ENCODE data around the gene EML3.
A peak's percentile ranks its signal among the peaks of the same experiment; 100 is the strongest.

Gene EML3

DNA sequence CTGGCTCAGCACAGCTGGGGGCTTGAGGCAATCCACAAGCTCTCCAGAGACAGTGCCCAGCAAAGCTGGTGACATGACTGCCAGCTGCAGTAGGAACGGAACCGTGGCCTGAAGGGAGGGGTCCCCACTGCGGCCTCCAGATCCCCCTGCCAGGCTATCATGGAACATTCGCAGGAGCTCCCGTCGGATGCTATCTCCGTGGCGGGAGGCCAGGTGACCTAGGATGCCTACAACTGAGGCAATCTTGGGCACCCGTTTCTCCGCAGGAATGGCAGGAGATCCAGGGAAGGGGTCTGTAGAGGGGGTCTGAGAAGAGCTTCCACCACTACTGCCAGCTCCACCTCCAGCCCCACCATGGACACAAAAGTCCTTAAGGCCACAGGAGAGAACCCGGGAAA lies 36.4 kb upstream of the EML3 start:
- FAIRE-seq (no peak), DNase-seq (ENCODE audit: insufficient read length, low spot score) (no peak)
- TF ChIP-seq, protein P1, sequence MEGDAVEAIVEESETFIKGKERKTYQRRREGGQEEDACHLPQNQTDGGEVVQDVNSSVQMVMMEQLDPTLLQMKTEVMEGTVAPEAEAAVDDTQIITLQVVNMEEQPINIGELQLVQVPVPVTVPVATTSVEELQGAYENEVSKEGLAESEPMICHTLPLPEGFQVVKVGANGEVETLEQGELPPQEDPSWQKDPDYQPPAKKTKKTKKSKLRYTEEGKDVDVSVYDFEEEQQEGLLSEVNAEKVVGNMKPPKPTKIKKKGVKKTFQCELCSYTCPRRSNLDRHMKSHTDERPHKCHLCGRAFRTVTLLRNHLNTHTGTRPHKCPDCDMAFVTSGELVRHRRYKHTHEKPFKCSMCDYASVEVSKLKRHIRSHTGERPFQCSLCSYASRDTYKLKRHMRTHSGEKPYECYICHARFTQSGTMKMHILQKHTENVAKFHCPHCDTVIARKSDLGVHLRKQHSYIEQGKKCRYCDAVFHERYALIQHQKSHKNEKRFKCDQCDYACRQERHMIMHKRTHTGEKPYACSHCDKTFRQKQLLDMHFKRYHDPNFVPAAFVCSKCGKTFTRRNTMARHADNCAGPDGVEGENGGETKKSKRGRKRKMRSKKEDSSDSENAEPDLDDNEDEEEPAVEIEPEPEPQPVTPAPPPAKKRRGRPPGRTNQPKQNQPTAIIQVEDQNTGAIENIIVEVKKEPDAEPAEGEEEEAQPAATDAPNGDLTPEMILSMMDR (IDR thresholded peaks at IDR 0.05; ENCODE audit: insufficient read depth, missing control alignments) = no peak

DNA sequence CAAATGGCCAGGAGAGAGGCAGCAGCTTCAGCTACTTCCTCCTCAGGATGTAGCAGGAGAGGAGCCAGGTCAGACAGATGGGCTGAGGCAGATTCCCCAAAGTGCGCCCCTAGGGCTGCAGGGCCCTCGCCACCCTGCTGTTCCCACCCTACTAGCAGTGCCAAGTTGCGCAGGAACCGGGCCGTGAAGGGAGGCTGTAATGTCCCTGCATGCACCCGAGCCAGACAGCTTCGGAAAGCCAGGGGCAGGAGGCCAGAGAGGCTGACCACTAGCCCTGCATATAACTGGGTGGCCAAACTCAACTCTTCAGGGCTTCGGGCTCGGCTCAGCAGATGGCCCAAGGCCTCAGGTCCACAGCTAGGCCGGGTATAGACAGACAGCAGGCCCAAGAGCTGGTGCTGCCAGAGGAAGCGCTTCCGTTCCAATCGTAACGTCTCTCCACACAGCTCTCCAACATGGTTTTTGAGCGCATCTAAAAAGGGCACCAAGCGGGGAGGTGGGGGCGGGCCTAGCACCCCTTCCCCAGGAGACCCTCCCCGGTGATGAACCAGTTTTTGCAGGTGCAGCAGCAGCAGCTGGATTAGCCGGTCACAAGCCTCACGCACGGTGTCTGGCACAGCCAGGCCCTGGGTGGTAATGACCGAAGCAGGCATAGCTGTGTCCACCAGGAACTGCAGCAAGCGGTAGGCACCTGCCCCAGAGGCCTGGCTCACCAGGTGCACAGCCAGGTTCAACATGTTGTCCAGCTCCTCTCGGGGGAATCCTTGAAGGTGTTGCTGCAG lies 35.8 kb upstream of the EML3 start:
- no peak for DNase-seq (ENCODE audit: insufficient read length, low spot score)
- FAIRE-seq = no peak
- TF ChIP-seq, protein P1 (IDR thresholded peaks at IDR 0.05; ENCODE audit: insufficient read depth, missing control alignments) = no peak

DNA sequence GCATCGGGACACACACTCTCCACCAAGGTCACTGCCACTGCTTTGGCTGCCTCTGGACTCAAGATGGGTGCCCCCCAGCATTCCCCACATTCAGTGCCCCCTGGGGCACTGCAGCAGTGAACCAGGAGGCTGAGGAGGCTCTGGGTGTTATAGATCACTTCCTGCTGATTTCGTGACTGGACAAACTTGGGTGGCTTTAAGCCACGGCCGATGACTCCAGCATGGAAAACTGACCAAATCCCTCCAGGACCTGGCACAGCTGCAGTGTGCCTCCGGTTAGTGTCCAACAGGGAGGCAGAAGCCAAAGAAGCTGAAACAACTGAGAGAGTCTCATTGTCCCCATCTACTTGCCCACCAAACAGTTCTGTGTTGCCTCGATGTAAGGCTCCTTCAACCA lies 35.0 kb upstream of the EML3 start:
- no peak for DNase-seq (ENCODE audit: insufficient read length, low spot score)
- FAIRE-seq = no peak
- TF ChIP-seq, protein P1 (IDR thresholded peaks at IDR 0.05; ENCODE audit: insufficient read depth, missing control alignments) = no peak

- no peak for DNase-seq (ENCODE audit: insufficient read length, low spot score)
- TF ChIP-seq, protein P1 (IDR thresholded peaks at IDR 0.05; ENCODE audit: insufficient read depth, missing control alignments) = no peak
- no peak for FAIRE-seq
Measured at GRCh38 chr11:62646825-62647608, 34.4 kb upstream of the EML3 start.

GRCh38 chr11:62645946-62646824 lies 33.6 kb upstream of the EML3 start, which contains the start of gene GANAB:
Gene GANAB, minus strand, starts transcription at chr11:62646613. Its CDS starts 14 bp downstream, at chr11:62646599.
- DNase-seq (ENCODE audit: insufficient read length, low spot score) (peak; percentile 99), FAIRE-seq (no peak)
- TF ChIP-seq, protein P1 (IDR thresholded peaks at IDR 0.05; ENCODE audit: insufficient read depth, missing control alignments) = no peak

DNA sequence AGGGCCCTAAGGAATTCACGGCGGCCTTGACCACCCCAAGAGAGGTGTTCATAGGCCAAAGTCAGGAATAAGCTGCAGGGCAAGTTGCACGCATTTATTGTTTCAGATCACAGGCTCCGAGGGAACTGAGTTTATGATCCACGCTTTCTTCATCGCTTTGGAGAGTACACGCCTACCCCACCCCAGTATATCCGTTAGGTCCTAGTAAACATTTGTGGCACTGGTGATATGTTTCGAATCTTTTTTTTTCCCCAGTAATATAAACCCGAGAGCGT lies 33.0 kb upstream of the EML3 start:
- DNase-seq (ENCODE audit: insufficient read length, low spot score) (no peak), FAIRE-seq (no peak)

More for the DNA sequence above, 33.0 kb upstream of the EML3 start:
- TF ChIP-seq, protein P1 (IDR thresholded peaks at IDR 0.05; ENCODE audit: insufficient read depth, missing control alignments) = no peak
